A375 (cell line): ENCODE measurements around the gene TM9SF4. TPM values are rescaled to one million over a fixed set of nuclear protein-coding genes. Genes with fewer than 3 reads are reported as not detected.

Source experiments
- total RNA-seq: library from RNA; depleted of rRNA; stranded (reverse); fragments of >200 nt; shearing (Covaris generic); gene quantifications from 2 replicates; pipeline ENCODE4 v1.2.3, GENCODE V29; 2014; rRNA removed

TM9SF4 gene, protein sequence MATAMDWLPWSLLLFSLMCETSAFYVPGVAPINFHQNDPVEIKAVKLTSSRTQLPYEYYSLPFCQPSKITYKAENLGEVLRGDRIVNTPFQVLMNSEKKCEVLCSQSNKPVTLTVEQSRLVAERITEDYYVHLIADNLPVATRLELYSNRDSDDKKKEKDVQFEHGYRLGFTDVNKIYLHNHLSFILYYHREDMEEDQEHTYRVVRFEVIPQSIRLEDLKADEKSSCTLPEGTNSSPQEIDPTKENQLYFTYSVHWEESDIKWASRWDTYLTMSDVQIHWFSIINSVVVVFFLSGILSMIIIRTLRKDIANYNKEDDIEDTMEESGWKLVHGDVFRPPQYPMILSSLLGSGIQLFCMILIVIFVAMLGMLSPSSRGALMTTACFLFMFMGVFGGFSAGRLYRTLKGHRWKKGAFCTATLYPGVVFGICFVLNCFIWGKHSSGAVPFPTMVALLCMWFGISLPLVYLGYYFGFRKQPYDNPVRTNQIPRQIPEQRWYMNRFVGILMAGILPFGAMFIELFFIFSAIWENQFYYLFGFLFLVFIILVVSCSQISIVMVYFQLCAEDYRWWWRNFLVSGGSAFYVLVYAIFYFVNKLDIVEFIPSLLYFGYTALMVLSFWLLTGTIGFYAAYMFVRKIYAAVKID
- total RNA-seq, result 21.5 and 22.5 TPM in 2 replicates

DNA sequence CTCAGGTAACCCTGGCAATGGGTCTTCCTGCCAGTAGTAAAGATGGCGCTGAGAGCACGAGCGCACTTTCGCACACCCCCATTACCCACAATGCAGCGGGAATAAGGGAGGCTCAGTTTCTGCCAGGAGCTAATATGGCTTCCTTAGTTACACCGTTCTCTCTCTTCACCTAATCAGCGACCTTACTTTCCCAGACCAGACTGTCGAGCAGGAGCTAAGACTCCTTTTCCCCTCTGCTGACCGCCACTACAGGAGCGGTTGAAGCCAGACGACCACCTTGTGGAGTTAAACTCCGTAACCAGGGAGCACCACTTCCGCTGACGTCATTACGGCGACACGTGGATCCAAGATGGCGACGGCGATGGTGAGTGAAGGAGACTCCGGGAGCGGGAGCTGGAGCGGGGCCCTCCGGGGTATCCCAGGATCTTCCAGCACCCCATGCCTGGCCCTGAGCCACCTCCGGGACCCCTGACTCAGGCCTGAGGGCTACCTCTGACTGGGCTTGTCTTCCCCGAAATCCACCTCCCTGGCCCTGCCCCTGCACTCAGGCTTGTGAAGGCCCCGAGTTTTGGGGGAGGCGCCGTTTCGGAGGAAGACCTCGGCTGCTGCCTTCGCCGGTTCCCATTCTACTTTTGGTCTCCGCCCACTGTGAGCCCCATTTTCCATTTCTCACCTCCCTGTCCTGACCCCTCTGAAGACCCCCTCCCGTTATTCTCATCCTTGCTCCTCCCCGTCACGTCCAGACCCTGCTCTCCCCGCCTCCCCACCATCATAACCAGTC, at the start of gene TM9SF4:
Gene TM9SF4, plus strand, starts transcription at position 323 of the 781 bp plus-strand sequence. Its CDS starts 27 bp downstream, at position 350.

DNA sequence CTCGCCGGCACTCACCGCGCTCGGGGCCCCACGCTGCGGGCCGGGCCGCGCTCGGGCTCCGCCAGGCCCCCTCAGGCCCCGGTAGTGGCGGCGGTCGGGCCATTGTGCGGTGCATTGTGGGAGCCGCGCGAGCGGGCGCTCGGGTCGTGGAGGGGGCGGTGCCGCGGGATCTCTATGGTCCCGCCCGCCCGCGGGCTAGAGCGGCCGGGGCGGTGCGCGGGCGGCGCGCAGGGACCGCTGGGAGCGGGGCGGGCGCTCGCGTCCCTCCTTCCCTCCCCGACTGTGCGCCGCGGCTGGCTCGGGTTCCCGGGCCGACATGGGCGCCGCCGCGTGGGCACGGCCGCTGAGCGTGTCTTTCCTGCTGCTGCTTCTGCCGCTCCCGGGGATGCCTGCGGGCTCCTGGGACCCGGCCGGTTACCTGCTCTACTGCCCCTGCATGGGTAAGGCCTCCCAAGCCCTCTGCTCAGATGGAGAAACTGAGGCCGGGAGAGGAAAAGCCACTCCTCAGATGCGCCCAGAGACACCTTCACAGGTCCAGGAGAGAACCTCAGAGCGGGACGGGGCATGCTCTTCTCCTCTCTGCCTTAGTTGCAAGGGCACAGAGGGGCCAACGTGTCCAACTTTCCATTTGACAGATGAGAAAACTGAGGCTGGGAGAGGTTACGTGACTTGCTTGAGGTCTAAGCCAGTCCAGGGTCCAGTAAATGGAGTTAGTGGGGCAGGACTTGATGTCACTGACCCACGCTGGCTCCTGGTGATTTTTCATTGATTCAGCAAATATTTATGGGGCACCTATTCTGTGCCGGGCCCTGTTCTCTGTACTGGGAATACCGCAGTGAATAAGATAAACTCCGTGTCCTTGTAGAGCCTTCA, 98.3 kb downstream of the TM9SF4 start, which contains the start of the genes PLAGL2 and POFUT1:
Gene PLAGL2, minus strand, starts transcription at position 118 of the 873 bp plus-strand sequence. CDS start 5,565 bp downstream, outside the sequence.
Gene POFUT1, plus strand, starts transcription at position 255 of the 873 bp plus-strand sequence. Its CDS starts 62 bp downstream, at position 317.

Other genes with a start within 250 kb of the TM9SF4 start
- gene DUSP15, start 239.2 kb upstream of the TM9SF4 start, total RNA-seq, result 1.5 and 3.1 TPM in 2 replicates
- gene TTLL9, start 239.1 kb upstream of the TM9SF4 start, total RNA-seq, result 0.11 TPM in 1 of 2 replicates, not detected in the other
- 11.1 and 12.0 TPM in 2 replicates for gene PDRG1, start 157.7 kb upstream of the TM9SF4 start, total RNA-seq
- gene XKR7, start 141.6 kb upstream of the TM9SF4 start, total RNA-seq, result not detected in 2 replicates
- gene CCM2L, start 99.3 kb upstream of the TM9SF4 start, total RNA-seq, result not detected in 2 replicates
- gene HCK, start 57.5 kb upstream of the TM9SF4 start, total RNA-seq, result not detected in 2 replicates
- gene PLAGL2, start 98.0 kb downstream of the TM9SF4 start, total RNA-seq, result 3.9 and 4.6 TPM in 2 replicates
- gene POFUT1, start 98.2 kb downstream of the TM9SF4 start, total RNA-seq, result 45.2 and 47.3 TPM in 2 replicates
- gene KIF3B, start 167.9 kb downstream of the TM9SF4 start, total RNA-seq, result 15.2 and 18.5 TPM in 2 replicates
- 40.2 and 53.7 TPM in 2 replicates for gene ASXL1, start 248.6 kb downstream of the TM9SF4 start, total RNA-seq